ENCODE measurements around the gene LCMT1. TPM values are rescaled to one million over a fixed set of nuclear protein-coding genes. Genes with fewer than 3 reads are reported as not detected.
"Not testable (repeated sequence)": the region's sequence is repeated elsewhere in the genome, so short reads cannot be mapped to it uniquely, and the experiment has no call there.

Gene LCMT1
- total RNA-seq, 1 experiment from 2014 or later, result 37.6 TPM

DNA sequence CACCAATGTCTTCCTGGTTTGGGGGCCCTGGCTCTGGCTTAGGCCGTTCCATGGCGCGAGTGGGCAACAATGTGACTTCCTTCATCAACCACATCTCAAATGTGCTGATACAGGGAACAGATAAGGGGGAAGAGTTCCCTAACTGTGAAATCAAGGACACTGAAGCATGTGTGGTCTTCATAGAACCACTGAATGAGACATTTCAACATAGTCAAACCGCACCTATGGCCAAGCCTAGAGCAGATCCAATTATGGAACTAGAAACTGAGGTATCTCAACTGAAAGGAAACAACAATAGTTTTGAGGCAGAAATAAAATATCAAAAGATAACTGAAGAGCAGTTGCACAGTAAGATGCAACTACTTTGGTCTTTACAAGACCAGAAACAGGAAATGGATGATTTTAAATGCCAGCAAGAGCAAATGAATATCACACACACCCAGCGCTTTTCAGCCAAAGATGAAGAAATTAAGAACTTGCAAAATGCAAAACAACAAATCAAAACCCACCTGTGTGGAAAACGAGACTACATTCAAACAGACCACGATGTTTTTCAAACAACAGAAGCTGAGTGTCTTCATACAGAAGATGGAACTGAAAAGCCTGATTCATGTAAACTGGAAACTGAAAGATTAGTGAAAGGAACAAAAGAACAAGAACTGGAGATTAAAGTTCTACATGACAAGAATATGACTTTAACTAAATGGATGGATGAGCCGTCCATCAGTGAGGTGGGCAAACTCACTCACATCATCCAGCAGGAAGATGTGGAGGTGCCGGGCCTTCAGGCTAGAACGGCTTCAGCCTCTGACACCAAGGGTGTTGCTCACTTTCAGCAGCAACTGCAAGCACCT lies 18.1 kb upstream of the LCMT1 start:
- DNase-seq (ENCODE audit: low read depth), result no peak

DNA sequence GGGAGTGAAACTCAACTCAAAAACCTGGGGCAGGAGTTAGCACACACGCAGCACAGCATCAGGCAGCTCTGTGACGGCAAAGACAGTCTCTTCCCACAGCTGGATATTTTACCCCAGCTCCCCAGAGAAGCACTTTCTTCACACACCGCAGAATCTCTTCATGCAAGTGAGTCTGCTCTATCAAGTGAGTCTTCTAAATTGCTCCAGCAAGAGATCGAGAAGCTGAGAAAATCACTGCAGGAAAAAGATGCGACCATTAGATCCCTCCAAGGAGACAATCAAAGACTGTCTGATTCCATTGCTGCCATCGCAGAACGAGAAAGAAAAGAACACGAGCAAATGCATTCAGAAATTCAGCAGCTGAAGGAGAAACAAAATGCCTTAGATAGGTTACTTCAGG lies 16.9 kb upstream of the LCMT1 start:
- no peak for DNase-seq (ENCODE audit: low read depth)

- no peak for DNase-seq (ENCODE audit: low read depth)
Observed at GRCh38 chr16:25095636-25096035, 15.9 kb upstream of the LCMT1 start.

GRCh38 chr16:25097276-25097975 lies 14.1 kb upstream of the LCMT1 start:
- no peak for DNase-seq (ENCODE audit: low read depth)

DNA sequence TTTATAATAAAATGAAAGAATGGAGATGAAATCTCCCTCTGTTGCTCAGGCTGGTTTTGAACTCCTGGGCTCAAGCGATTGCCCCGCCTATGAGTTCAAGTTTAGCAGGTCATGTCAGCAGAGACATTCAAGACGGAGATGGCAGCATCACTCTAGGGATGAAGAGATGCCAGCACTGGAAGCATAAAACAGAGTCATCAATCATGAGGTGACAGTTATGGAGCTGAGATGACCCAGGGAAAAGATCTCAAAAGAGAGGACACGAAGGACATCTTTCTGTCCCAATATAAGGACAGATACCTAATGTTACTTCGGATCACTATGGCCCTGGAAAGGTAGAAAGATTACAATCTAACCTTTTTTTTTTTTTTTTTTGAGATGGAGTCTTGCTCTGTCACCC lies 11.0 kb upstream of the LCMT1 start:
- no peak for DNase-seq (ENCODE audit: low read depth)

- DNase-seq (ENCODE audit: low read depth), result peak; percentile 54
Observed at GRCh38 chr16:25106567-25107465, 4.7 kb upstream of the LCMT1 start.

DNA sequence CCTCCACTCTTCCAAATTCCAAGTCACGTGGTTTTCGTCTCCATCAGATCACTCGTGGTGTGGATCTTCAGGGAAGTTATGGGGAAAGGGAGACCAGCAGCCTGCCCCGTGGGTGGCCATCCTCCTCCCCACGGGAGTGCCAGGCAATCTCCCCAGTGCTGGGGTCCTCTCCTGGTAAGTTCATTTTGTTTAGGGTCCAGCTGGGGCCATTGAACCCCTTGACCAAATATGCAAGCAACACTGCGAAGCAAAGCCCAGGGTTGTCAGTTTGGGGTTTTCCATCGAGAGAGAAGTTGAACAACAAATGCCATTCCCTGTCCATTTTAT lies 4.1 kb upstream of the LCMT1 start:
- DNase-seq (ENCODE audit: low read depth), result no peak

- no peak for DNase-seq (ENCODE audit: low read depth)
Observed at GRCh38 chr16:25108054-25108453, 3.5 kb upstream of the LCMT1 start.

GRCh38 chr16:25109643-25110042 lies 1.9 kb upstream of the LCMT1 start:
- DNase-seq (ENCODE audit: low read depth), result peak; percentile 96

- DNase-seq (ENCODE audit: low read depth), result peak; percentile 19
Observed at GRCh38 chr16:25110387-25110947, 1.1 kb upstream of the LCMT1 start.

DNA sequence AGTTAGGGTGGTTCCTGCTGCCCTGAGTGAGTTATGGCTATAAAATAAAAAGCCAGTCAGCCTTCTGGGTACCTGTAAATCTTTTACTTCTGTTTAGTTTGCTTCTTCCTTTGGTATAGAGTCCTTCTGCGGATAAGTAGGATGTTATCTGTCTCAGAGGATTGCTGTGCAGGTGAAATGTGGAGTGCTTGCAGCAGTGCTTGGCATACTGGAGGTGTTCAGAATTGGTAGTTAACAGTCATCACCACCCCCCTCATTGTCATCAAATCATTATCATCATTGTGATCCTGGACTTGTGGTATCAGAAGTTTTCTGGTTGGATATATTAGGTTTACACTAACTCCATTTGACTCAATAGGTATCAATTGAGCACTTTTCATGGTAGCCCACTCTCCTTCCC lies 2.6 kb downstream of the LCMT1 start:
- DNase-seq (ENCODE audit: low read depth), result no peak

- no peak for DNase-seq (ENCODE audit: low read depth)
Observed at GRCh38 chr16:25118851-25119578, 7.5 kb downstream of the LCMT1 start.

GRCh38 chr16:25121824-25122600 lies 10.5 kb downstream of the LCMT1 start:
- DNase-seq (ENCODE audit: low read depth), result no peak

DNA sequence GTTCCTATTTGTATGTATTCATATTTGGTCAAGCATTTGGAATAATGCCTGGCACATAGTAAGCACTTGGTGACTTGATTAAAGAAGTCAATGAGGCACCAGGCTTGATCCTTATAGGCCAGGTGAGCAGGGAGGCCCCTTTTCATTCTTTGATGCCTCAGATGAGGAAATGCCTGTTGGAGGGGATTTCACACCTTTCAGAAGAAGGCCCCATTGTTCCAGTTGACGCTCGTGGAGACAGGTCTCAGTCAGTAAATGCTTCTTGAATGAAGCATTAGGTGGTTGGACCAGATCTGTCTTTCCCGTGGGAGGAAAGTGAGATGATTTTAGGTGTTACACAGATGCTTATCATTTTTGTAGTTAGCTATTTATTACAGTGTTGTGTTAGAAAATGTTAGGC lies 13.0 kb downstream of the LCMT1 start:
- DNase-seq (ENCODE audit: low read depth), result no peak

GRCh38 chr16:25126086-25126666 lies 14.6 kb downstream of the LCMT1 start:
- DNase-seq (ENCODE audit: low read depth), result peak; percentile 47

DNA sequence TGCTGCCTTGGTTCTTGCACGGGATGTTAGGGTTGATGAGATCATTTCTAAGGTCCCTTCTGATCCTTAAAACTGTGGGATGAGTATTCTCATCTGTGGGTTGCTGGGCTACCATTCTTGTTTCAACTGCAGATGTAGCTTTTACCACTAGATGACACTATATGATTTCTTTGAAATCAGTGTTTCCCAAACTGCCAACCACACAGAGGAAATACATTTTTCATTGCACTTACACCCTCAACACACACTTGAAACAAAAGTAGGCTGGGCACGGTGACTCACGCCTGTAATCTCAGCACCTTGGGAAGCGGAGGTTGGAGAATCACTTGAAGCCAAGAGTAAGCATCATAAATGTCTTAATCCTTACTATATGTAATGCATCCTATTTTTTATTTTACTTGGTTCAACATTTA lies 15.3 kb downstream of the LCMT1 start:
- DNase-seq (ENCODE audit: low read depth), result peak; percentile 93

DNA sequence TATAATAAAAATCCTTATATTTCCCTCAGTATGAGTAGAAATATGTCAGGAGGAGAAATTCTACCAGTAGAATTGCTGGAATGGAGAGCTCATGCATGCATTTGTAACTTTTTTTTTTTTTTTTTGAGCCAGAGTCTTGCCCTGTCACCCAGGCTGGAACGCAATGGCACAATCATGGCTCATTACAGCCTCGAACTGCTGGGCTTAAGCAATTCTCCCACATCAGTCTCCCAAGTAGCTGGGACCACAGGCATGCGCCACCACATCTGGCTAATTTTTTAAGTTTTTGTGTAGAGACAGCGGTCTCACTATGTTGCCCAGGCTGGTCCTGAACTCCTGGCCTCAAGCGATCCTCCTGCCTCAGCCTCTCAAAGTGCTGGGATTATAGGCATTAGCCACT lies 21.2 kb downstream of the LCMT1 start:
- DNase-seq (ENCODE audit: low read depth), result not testable (repeated sequence)

GRCh38 chr16:25134166-25134700 lies 22.7 kb downstream of the LCMT1 start:
- peak; percentile 35 for DNase-seq (ENCODE audit: low read depth)

DNA sequence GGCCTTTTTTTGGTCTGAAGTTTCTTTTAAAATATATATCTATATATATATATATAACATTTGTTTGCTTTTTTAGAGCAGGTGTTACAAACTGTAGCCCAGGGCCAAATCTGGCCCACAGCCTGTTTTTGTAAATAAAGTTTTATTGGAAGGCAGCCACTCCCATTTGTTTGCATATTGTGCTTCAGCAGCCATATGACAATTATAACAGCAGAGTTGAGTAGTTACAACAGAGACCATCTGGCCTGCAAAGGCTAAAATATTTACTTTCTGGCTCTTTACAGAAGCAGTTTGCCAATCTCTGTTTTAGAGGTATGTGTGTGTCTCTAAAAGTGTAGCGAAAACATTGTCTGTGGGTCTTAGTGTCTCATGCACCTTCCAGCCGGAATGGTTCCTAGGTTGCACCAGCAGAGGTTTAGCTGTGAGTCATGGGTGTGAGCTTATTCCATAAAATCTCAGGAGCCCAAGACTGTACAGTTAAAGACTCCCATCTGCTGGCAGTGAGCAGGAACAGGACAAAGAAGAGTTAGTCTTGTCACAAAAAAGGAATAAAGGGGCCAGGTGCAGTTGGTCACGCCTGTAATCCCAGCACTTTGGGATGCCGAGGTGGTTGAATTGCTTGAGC lies 23.8 kb downstream of the LCMT1 start:
- DNase-seq (ENCODE audit: low read depth), result peak; percentile 58

Data from HT1080 (cell line).